UCSD-AML1 (cell line): ENCODE results near the gene NUP58.

Experiments
- DNase-seq: peaks from one replicate; lab custom pipeline; 2025; ENCODE audit not compliant: unreplicated experiment; lab: John Stamatoyannopoulos, UW

Gene NUP58

GRCh38 chr13:25301347-25302113 is at the start of gene NUP58:
Gene NUP58 (plus strand): TSS chr13:25301625. CDS start chr13:25301774, 149 bp downstream.
- peak; percentile 93 for DNase-seq

GRCh38 chr13:25252225-25252624 is 49.2 kb upstream of the NUP58 start:
- DNase-seq, result no peak

- DNase-seq, result no peak
Measured at GRCh38 chr13:25252752-25253151, 48.7 kb upstream of the NUP58 start.

- no peak for DNase-seq
Measured at GRCh38 chr13:25253702-25254101, 47.7 kb upstream of the NUP58 start.

GRCh38 chr13:25262261-25262660 is 39.2 kb upstream of the NUP58 start:
- DNase-seq, result no peak

GRCh38 chr13:25266706-25267105 is 34.7 kb upstream of the NUP58 start:
- no peak for DNase-seq

- no peak for DNase-seq
Measured at GRCh38 chr13:25267715-25268114, 33.7 kb upstream of the NUP58 start.

- no peak for DNase-seq
Measured at GRCh38 chr13:25268561-25268960, 32.9 kb upstream of the NUP58 start.

- no peak for DNase-seq
Measured at GRCh38 chr13:25276748-25277147, 24.7 kb upstream of the NUP58 start.

- DNase-seq, result no peak
Measured at GRCh38 chr13:25280396-25280795, 21.0 kb upstream of the NUP58 start.

- DNase-seq, result no peak
Measured at GRCh38 chr13:25281193-25281934, 20.1 kb upstream of the NUP58 start.

- DNase-seq, result no peak
Measured at GRCh38 chr13:25281935-25282332, 19.5 kb upstream of the NUP58 start.

- DNase-seq, result peak; percentile 19
Measured at GRCh38 chr13:25286308-25286968, 15.0 kb upstream of the NUP58 start.

GRCh38 chr13:25286969-25287961 is 14.2 kb upstream of the NUP58 start, which contains the start of gene MTMR6:
Gene MTMR6 (minus strand): TSS chr13:25287488. CDS start chr13:25287247, 241 bp downstream.
- peak; percentile 94 for DNase-seq

GRCh38 chr13:25288966-25289365 is 12.5 kb upstream of the NUP58 start:
- DNase-seq, result no peak

GRCh38 chr13:25291691-25292090 is 9.7 kb upstream of the NUP58 start:
- no peak for DNase-seq

- DNase-seq, result no peak
Measured at GRCh38 chr13:25292301-25292700, 9.1 kb upstream of the NUP58 start.

GRCh38 chr13:25295228-25295627 is 6.2 kb upstream of the NUP58 start:
- DNase-seq, result no peak

- no peak for DNase-seq
Measured at GRCh38 chr13:25295701-25296100, 5.7 kb upstream of the NUP58 start.

- no peak for DNase-seq
Measured at GRCh38 chr13:25300861-25301346, 521 bp upstream of the NUP58 start.
